AG09309 (cell line): Measurements from ENCODE around the gene MEGF10.

ENCODE experiments used
- DNase-seq: peaks from one replicate; pipeline ENCODE4 v3.0.0-alpha.2; 2010; ENCODE audit warnings: low read depth
- H3K4me3 ChIP-seq: 2 replicates; pipeline ENCODE4 v1.5.1; 2011; ENCODE audit warnings: mild to moderate bottlenecking, low read depth, low read length, moderate library complexity; ENCODE audit not compliant: control insufficient read depth
- TF ChIP-seq, protein P1 (sequence below): IDR thresholded peaks from 2 replicates; pipeline ENCODE4 v1.5.1; 2011; ENCODE audit warnings: mild to moderate bottlenecking, low read depth, low read length, inconsistent platforms; ENCODE audit not compliant: insufficient read depth, control insufficient read depth; ENCODE audit errors: missing control alignments

MEGF10 gene

DNA sequence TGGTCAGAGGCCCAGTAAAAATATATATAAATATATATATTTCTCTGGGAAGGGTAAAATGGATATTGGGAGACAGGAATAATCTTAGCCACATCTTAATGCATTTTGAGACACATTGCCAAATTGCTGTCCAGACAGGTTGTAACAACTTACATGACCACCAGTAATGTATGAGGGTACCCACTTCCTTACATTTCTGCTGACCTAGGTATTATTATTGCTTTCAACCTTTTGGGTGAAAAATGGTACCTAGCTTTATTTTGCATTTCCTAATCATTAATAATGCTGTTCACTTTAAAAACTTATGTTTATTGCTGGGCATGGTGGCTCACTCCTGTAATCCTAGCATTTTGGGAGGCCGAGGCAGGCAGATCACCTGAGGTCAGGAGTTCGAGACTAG, 61.5 kb downstream of the MEGF10 start:
- DNase-seq: no peak
- no peak overlapping the region for H3K4me3 ChIP-seq
- TF ChIP-seq, protein P1, sequence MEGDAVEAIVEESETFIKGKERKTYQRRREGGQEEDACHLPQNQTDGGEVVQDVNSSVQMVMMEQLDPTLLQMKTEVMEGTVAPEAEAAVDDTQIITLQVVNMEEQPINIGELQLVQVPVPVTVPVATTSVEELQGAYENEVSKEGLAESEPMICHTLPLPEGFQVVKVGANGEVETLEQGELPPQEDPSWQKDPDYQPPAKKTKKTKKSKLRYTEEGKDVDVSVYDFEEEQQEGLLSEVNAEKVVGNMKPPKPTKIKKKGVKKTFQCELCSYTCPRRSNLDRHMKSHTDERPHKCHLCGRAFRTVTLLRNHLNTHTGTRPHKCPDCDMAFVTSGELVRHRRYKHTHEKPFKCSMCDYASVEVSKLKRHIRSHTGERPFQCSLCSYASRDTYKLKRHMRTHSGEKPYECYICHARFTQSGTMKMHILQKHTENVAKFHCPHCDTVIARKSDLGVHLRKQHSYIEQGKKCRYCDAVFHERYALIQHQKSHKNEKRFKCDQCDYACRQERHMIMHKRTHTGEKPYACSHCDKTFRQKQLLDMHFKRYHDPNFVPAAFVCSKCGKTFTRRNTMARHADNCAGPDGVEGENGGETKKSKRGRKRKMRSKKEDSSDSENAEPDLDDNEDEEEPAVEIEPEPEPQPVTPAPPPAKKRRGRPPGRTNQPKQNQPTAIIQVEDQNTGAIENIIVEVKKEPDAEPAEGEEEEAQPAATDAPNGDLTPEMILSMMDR: no peak

DNA sequence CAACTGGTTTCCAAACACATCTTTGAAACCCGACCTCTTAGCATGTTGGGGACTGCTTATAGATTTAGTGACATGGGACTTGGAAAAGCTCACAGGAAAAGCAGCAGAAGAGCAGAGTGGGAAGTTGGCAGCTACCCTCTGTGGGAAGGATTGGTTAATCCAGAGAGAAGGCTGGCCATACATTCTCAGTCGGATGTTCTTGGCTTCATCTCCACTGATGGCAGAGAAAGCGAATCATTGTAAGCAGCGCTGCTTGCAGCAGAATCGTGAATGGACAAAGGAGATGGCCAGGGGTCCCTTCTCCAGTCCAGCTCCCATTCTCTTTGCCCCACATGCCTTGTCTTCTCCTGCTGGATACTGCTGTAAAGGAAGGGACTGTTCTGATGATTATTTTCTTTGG, 62.7 kb downstream of the MEGF10 start:
- H3K4me3 ChIP-seq: no peak overlapping the region
- no peak for DNase-seq
- TF ChIP-seq, protein P1: no peak

DNA sequence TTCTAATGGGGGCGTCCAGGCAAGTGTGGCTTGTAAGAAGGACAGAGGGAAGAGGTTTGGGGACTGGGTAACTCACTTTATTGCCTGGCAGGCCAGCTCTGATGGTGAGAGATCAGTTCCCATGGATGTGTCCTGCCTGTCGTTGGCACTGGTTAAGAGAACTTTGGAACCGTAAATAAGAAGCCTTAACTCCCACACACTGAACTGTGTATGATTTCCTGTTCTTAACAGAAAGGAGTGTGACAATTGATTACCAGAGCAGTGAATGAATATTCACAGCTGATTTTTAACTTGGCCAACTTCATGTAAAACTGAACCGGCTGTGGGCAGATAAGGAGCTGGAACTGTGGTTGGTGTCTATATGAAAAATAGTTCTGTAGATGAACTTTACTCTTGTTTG, 63.2 kb downstream of the MEGF10 start:
- TF ChIP-seq, protein P1: no peak
- no peak for DNase-seq
- no peak overlapping the region for H3K4me3 ChIP-seq

DNA sequence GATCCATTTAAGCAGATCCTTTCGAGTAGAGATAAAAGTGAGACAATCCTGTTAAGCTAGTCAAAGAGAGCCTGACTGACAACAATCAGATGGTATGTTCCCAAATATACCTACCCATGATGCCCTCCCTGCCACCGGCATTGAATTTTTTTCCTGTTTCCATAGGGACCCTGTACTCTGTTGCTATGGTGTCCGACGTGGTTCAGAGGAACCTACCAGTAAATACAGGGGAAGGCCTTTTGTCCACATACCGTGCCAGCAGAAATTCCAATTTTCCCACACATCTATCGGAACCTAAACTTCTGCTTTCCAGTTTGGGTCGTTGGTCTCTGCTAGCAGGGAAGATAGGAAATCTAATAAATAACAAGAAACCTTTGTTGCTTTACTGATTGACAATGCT, 64.7 kb downstream of the MEGF10 start:
- no peak overlapping the region for H3K4me3 ChIP-seq
- TF ChIP-seq, protein P1: no peak
- DNase-seq: no peak

DNA sequence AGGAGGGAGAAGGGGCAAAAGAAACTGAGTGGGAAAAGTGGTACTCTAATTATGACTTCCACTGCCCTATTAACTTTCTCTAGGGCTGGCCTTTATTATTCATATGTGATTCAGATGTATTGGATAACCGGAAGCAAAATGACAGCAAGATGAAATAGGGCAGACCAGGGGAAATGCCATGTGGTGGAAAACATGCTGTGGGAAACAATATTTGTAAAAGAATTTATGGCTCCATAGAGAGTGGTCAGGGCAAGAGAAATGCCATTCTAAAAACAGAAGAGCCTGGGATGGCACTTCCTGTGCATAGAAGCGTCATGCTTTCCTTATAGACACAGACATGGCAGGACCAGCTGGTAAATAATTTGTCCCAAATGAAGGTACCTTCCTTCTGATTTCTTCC, 67.7 kb downstream of the MEGF10 start:
- H3K4me3 ChIP-seq: no peak overlapping the region
- peak; percentile 28 for DNase-seq
- TF ChIP-seq, protein P1: no peak

DNA sequence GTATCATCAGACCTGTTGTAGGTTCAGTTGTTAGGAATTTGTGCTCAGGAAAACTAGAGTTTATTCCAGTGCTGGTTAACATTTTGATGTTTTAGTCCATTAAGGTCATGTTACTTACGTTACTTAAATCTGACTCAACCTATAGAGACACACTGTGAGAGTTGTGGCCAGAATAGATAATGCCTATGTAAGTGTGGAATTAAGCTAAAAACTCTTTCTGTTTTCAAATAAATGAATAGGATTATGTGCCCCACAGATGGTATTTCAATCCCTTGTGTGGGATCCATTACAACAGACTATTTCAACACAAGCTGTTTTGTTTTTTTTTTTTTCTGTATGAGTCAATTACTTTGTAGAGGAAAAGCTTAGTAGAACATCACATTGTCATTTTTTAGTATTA, 68.1 kb downstream of the MEGF10 start:
- TF ChIP-seq, protein P1: no peak
- peak; percentile 28 for DNase-seq
- no peak overlapping the region for H3K4me3 ChIP-seq

DNA sequence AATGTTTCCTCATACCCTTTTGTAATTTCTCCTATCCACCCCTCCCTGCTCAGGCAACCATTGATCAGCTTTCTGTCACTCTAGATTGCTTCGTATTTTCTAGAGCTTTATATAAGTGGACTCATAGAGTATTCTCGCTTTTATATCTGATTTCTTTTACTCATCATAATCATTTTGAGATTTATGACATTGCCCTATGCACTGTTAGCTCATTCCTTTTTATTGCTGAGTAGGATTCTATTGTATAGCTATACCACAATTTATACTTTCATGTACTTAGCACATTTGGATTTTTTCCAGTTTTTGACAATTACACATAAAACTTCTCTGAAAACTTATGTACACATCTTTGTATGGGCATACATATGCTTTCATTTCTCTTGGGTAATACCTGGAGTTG, 68.9 kb downstream of the MEGF10 start:
- H3K4me3 ChIP-seq: no peak overlapping the region
- no peak for DNase-seq
- TF ChIP-seq, protein P1: no peak
